Neural progenitor cell (in vitro differentiated cells): Measurements from ENCODE around the gene PIK3R4. TPM values are rescaled to one million over a fixed set of nuclear protein-coding genes. Genes with fewer than 3 reads are reported as not detected.

Source experiments
- DNase-seq: peaks from one replicate; pipeline ENCODE4 v3.0.0-alpha.2; 2016; ENCODE audit warnings: low spot score
- H2AFZ ChIP-seq: fragments of 200-600 bp; sonication (generic); replicated peaks from 2 replicates; pipeline ENCODE4 v1.6.1; 2016; ENCODE audit warnings: antibody characterized with exemption
- H3F3A ChIP-seq: fragments of 200-600 bp; sonication (generic); 2 replicates; pipeline ENCODE4 v1.6.1; 2016; ENCODE audit warnings: antibody characterized with exemption, low read depth
- H3K27ac ChIP-seq: fragments of 200-600 bp; sonication (generic); 2 replicates; pipeline ENCODE4 v1.5.1; 2016; ENCODE audit warnings: mild to moderate bottlenecking
- H3K27me3 ChIP-seq: fragments of 200-600 bp; sonication (generic); 2 replicates; pipeline ENCODE4 v1.6.1; 2016; ENCODE audit warnings: mild to moderate bottlenecking, moderate library complexity
- H3K36me3 ChIP-seq: fragments of 200-600 bp; sonication (generic); 2 replicates; pipeline ENCODE4 v1.5.1; 2016
- H3K4me1 ChIP-seq: fragments of 200-600 bp; sonication (generic); 2 replicates; pipeline ENCODE4 v1.6.1; 2016; ENCODE audit warnings: mixed run types
- H3K4me2 ChIP-seq: fragments of 200-600 bp; sonication (generic); 2 replicates; pipeline ENCODE4 v1.6.1; 2016
- H3K4me3 ChIP-seq: fragments of 200-600 bp; sonication (generic); 2 replicates; pipeline ENCODE4 v1.5.1; 2016
- H3K79me2 ChIP-seq: fragments of 200-600 bp; sonication (generic); 2 replicates; pipeline ENCODE4 v1.6.1; 2016; ENCODE audit warnings: low read depth
- H3K9ac ChIP-seq: fragments of 200-600 bp; sonication (generic); 2 replicates; pipeline ENCODE4 v1.6.1; 2016
- H3K9me3 ChIP-seq: fragments of 200-600 bp; sonication (generic); 2 replicates; pipeline ENCODE4 v1.5.1; 2016; ENCODE audit warnings: low read depth
- H4K20me1 ChIP-seq: fragments of 200-600 bp; sonication (generic); 2 replicates; pipeline ENCODE4 v1.6.1; 2016; ENCODE audit warnings: low read depth
- H3K27ac Mint-ChIP-seq: 3 replicates; pipeline ENCODE4 v1.8.0; 2021; ENCODE audit warnings: mixed read lengths
- H3K27me3 Mint-ChIP-seq: 2 replicates; pipeline ENCODE4 v1.8.0; 2022; ENCODE audit warnings: low read depth, mild to moderate bottlenecking, inconsistent platforms, moderate library complexity, mixed read lengths; ENCODE audit not compliant: insufficient read depth
- H3K36me3 Mint-ChIP-seq: 3 replicates; pipeline ENCODE4 v1.8.0; 2021; ENCODE audit warnings: mixed read lengths
- H3K4me1 Mint-ChIP-seq: 3 replicates; pipeline ENCODE4 v1.8.0; 2021; ENCODE audit warnings: mixed read lengths
- H3K4me3 Mint-ChIP-seq: 3 replicates; pipeline ENCODE4 v1.8.0; 2021; ENCODE audit warnings: mild to moderate bottlenecking, moderate library complexity, mixed read lengths
- H3K9me3 Mint-ChIP-seq: 3 replicates; pipeline ENCODE4 v1.8.0; 2020; ENCODE audit warnings: mixed read lengths
- CTCF ChIP-seq: fragments of 200-600 bp; sonication (generic); IDR thresholded peaks from 2 replicates; pipeline ENCODE4 v1.5.1; 2017; ENCODE audit warnings: antibody characterized with exemption, mild to moderate bottlenecking
- EZH2 ChIP-seq: fragments of 200-600 bp; sonication (generic); IDR thresholded peaks from 2 replicates; pipeline ENCODE4 v1.6.1; 2017; ENCODE audit warnings: antibody characterized with exemption, mild to moderate bottlenecking, moderate library complexity
- EZH2phosphoT487 ChIP-seq: fragments of 200-600 bp; sonication (generic); IDR thresholded peaks from 2 replicates; pipeline ENCODE4 v1.6.1; 2017; ENCODE audit warnings: antibody characterized with exemption
- total RNA-seq: library from RNA; depleted of rRNA; stranded (reverse); fragments of >200 nt; gene quantifications from 2 replicates; pipeline ENCODE4 v1.2.3, GENCODE V29; 2015; ENCODE audit warnings: low replicate concordance

PIK3R4 gene
- total RNA-seq, 1 donor from 2014 or later = 65.8 TPM

GRCh38 chr3:130772129-130772528, 25.5 kb upstream of the PIK3R4 start:
- no peaks in the 10 kb centered on the region for H3K4me1 Mint-ChIP-seq
- TF ChIP-seq EZH2phosphoT487 (no peak), EZH2 (no peak), CTCF (no peak)
- no peak overlapping the region for H3K4me3 ChIP-seq
- H3K4me2 ChIP-seq = no peak overlapping the region
- no peak overlapping the region for H2AFZ ChIP-seq
- no peaks in the 10 kb centered on the region for H3F3A ChIP-seq
- no peak overlapping the region for H3K27ac ChIP-seq
- H3K9me3 ChIP-seq = no peaks in the 10 kb centered on the region
- no peak overlapping the region for H3K4me3 Mint-ChIP-seq
- no peak for DNase-seq
- no peak overlapping the region for H3K27ac Mint-ChIP-seq
- no peaks in the 10 kb centered on the region for H3K4me1 ChIP-seq
- H3K79me2 ChIP-seq = no peaks in the 10 kb centered on the region
- peaks cover 5% of the 10 kb centered on the region for H3K27me3 ChIP-seq
- no peaks in the 10 kb centered on the region for H3K36me3 ChIP-seq
- H4K20me1 ChIP-seq = no peaks in the 10 kb centered on the region
- peaks cover 2% of the 10 kb centered on the region for H3K27me3 Mint-ChIP-seq
- no peaks in the 10 kb centered on the region for H3K36me3 Mint-ChIP-seq
- no peak overlapping the region for H3K9ac ChIP-seq
- no peaks in the 10 kb centered on the region for H3K9me3 Mint-ChIP-seq

- Mint-ChIP-seq H3K9me3 (no peaks in the 10 kb centered on the region), H3K4me3 (no peak overlapping the region), H3K36me3 (no peaks in the 10 kb centered on the region), H3K27me3 (peaks cover 2% of the 10 kb centered on the region), H3K4me1 (no peaks in the 10 kb centered on the region), H3K27ac (no peak overlapping the region)
- no peak overlapping the region for H3K9ac ChIP-seq
- no peaks in the 10 kb centered on the region for H3K9me3 ChIP-seq
- no peak for DNase-seq
- H3K79me2 ChIP-seq = no peaks in the 10 kb centered on the region
- no peak overlapping the region for H3K27ac ChIP-seq
- H3K4me3 ChIP-seq = no peak overlapping the region
- H3K36me3 ChIP-seq = no peaks in the 10 kb centered on the region
- no peaks in the 10 kb centered on the region for H3K4me1 ChIP-seq
- H3F3A ChIP-seq = no peaks in the 10 kb centered on the region
- TF ChIP-seq EZH2 (no peak), EZH2phosphoT487 (no peak), CTCF (no peak)
- H2AFZ ChIP-seq = no peak overlapping the region
- H3K27me3 ChIP-seq = peaks cover 5% of the 10 kb centered on the region
- no peaks in the 10 kb centered on the region for H4K20me1 ChIP-seq
- no peak overlapping the region for H3K4me2 ChIP-seq
Observed at GRCh38 chr3:130770644-130771043, 24.0 kb upstream of the PIK3R4 start.

DNA sequence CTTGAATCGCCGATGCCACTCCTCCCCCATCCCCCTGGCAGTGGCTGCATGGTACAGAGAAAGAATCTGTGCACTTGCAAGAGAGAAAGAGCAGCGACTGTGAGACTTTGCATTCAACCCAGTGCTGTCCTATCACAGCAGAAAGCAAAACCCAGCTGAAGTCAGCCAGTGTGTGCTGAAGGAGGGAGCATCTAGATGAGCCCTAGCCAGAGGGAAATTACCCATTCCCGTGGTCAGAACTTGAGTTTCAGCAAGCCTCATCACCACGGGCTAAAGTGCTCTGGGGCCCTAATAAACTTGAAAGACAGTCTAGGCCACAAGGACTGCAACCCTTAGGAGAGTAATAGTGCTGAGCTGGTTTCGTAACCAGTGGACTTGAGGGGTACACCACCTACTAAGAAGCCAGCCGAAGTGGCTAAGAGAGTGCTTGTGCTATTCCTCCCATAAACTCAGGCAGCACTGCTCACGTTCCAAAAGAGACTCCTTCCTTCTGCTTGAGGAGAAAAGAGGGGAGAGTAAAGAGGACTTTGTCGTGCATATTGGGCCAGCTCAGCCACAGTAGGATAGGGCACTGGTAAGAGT, 15.2 kb upstream of the PIK3R4 start:
- Histone ChIP-seq H3K9me3 (no peaks in the 10 kb centered on the region), H4K20me1 (no peaks in the 10 kb centered on the region), H3K4me3 (no peak overlapping the region), H3K4me2 (no peak overlapping the region), H3K36me3 (no peaks in the 10 kb centered on the region), H2AFZ (no peak overlapping the region), H3K79me2 (no peaks in the 10 kb centered on the region), H3K27ac (no peak overlapping the region), H3K9ac (no peak overlapping the region), H3F3A (no peaks in the 10 kb centered on the region), H3K4me1 (no peaks in the 10 kb centered on the region), H3K27me3 (no peaks in the 10 kb centered on the region)
- Mint-ChIP-seq H3K27me3 (peaks cover 2% of the 10 kb centered on the region), H3K4me3 (no peak overlapping the region), H3K9me3 (no peaks in the 10 kb centered on the region), H3K36me3 (no peaks in the 10 kb centered on the region), H3K4me1 (no peaks in the 10 kb centered on the region), H3K27ac (no peak overlapping the region)
- TF ChIP-seq EZH2 (no peak), CTCF (no peak), EZH2phosphoT487 (no peak)
- DNase-seq = no peak
